ENCODE measurements around the gene SECISBP2L.

Gene SECISBP2L

GRCh38 chr15:48993380-48993779 lies 52.9 kb downstream of the SECISBP2L start:
- Histone ChIP-seq H4K20me1 (ENCODE audit: low read depth, low read length) (no peaks in the 10 kb centered on the region), H2AFZ (ENCODE audit: low read depth, low read length, severe bottlenecking) (no peak overlapping the region), H3K27ac (ENCODE audit: low read depth, low read length) (no peak overlapping the region), H3K79me2 (ENCODE audit: insufficient read depth, low read length) (no peaks in the 10 kb centered on the region), H3K4me3 (ENCODE audit: insufficient read depth, low read length, poor library complexity, severe bottlenecking) (no peak overlapping the region), H3K9ac (ENCODE audit: low read length) (no peak overlapping the region), H3K27me3 (ENCODE audit: low read length) (no peaks in the 10 kb centered on the region), H3K9me2 (replicated peaks; ENCODE audit: insufficient read depth, low read length) (no peaks in the 10 kb centered on the region), H3K36me3 (ENCODE audit: low read length) (no peaks in the 10 kb centered on the region; the same call in 1 of the 2 replicates), H3F3A (ENCODE audit: insufficient read depth) (no peaks in the 10 kb centered on the region), H3K9me3 (ENCODE audit: insufficient read depth, low read length) (no peaks in the 10 kb centered on the region), H3K4me2 (ENCODE audit: low read depth, low read length, poor library complexity, severe bottlenecking) (no peak overlapping the region)
- TF ChIP-seq EZH2phosphoT487 (conservative IDR thresholded peaks at IDR 0.05; ENCODE audit: low read length) (no peak), CTCF (IDR thresholded peaks at IDR 0.05; ENCODE audit: insufficient read depth, low read length, poor library complexity, severe bottlenecking) (no peak)

- no peak overlapping the region for H2AFZ ChIP-seq (ENCODE audit: low read depth, low read length, severe bottlenecking)
- H3K9me3 ChIP-seq (ENCODE audit: insufficient read depth, low read length), result no peaks in the 10 kb centered on the region
- H3K9me2 ChIP-seq (replicated peaks; ENCODE audit: insufficient read depth, low read length), result no peaks in the 10 kb centered on the region
- no peaks in the 10 kb centered on the region for H3K36me3 ChIP-seq (ENCODE audit: low read length)
- no peak overlapping the region for H3K4me3 ChIP-seq (ENCODE audit: insufficient read depth, low read length, poor library complexity, severe bottlenecking)
- H3K27me3 ChIP-seq (ENCODE audit: low read length), result no peaks in the 10 kb centered on the region
- no peaks in the 10 kb centered on the region for H3K79me2 ChIP-seq (ENCODE audit: insufficient read depth, low read length)
- no peak overlapping the region for H3K9ac ChIP-seq (ENCODE audit: low read length)
- H3K4me2 ChIP-seq (ENCODE audit: low read depth, low read length, poor library complexity, severe bottlenecking), result no peak overlapping the region
- H3F3A ChIP-seq (ENCODE audit: insufficient read depth), result no peaks in the 10 kb centered on the region
- H3K27ac ChIP-seq (ENCODE audit: low read depth, low read length), result no peak overlapping the region
- TF ChIP-seq CTCF (IDR thresholded peaks at IDR 0.05; ENCODE audit: insufficient read depth, low read length, poor library complexity, severe bottlenecking) (no peak), EZH2phosphoT487 (conservative IDR thresholded peaks at IDR 0.05; ENCODE audit: low read length) (no peak)
- no peaks in the 10 kb centered on the region for H4K20me1 ChIP-seq (ENCODE audit: low read depth, low read length)
Measured at GRCh38 chr15:48992545-48992944, 53.7 kb downstream of the SECISBP2L start.

- no peak overlapping the region for H3K4me3 ChIP-seq (ENCODE audit: insufficient read depth, low read length, poor library complexity, severe bottlenecking)
- H3K4me2 ChIP-seq (ENCODE audit: low read depth, low read length, poor library complexity, severe bottlenecking), result no peak overlapping the region
- H3K27ac ChIP-seq (ENCODE audit: low read depth, low read length), result no peak overlapping the region
- no peaks in the 10 kb centered on the region for H3K79me2 ChIP-seq (ENCODE audit: insufficient read depth, low read length)
- no peaks in the 10 kb centered on the region for H3K27me3 ChIP-seq (ENCODE audit: low read length)
- H3F3A ChIP-seq (ENCODE audit: insufficient read depth), result no peaks in the 10 kb centered on the region
- H4K20me1 ChIP-seq (ENCODE audit: low read depth, low read length), result no peaks in the 10 kb centered on the region
- H2AFZ ChIP-seq (ENCODE audit: low read depth, low read length, severe bottlenecking), result no peak overlapping the region
- TF ChIP-seq EZH2phosphoT487 (conservative IDR thresholded peaks at IDR 0.05; ENCODE audit: low read length) (no peak), CTCF (IDR thresholded peaks at IDR 0.05; ENCODE audit: insufficient read depth, low read length, poor library complexity, severe bottlenecking) (no peak)
- no peak overlapping the region for H3K9ac ChIP-seq (ENCODE audit: low read length)
- H3K9me2 ChIP-seq (replicated peaks; ENCODE audit: insufficient read depth, low read length), result no peaks in the 10 kb centered on the region
- no peaks in the 10 kb centered on the region for H3K36me3 ChIP-seq (ENCODE audit: low read length)
- no peaks in the 10 kb centered on the region for H3K9me3 ChIP-seq (ENCODE audit: insufficient read depth, low read length)
Measured at GRCh38 chr15:48992096-48992495, 54.1 kb downstream of the SECISBP2L start.
